ENCODE data around the gene CAMKK2.

The CAMKK2 gene

GRCh38 chr12:121189131-121189530 lies 107.4 kb downstream of the CAMKK2 start:
- DNase-seq, result no peak

GRCh38 chr12:121188227-121188626 lies 108.3 kb downstream of the CAMKK2 start:
- DNase-seq, result no peak
